ENCODE data around the gene ITGB4. TPM values are rescaled to one million over a fixed set of nuclear protein-coding genes. Genes with fewer than 3 reads are reported as not detected.
"Not testable (repeated sequence)": the region's sequence is repeated elsewhere in the genome, so short reads cannot be mapped to it uniquely, and the experiment has no call there.

The ITGB4 gene
- total RNA-seq, 2 donors from 2014 or later = 18.9 to 26.9 TPM

DNA sequence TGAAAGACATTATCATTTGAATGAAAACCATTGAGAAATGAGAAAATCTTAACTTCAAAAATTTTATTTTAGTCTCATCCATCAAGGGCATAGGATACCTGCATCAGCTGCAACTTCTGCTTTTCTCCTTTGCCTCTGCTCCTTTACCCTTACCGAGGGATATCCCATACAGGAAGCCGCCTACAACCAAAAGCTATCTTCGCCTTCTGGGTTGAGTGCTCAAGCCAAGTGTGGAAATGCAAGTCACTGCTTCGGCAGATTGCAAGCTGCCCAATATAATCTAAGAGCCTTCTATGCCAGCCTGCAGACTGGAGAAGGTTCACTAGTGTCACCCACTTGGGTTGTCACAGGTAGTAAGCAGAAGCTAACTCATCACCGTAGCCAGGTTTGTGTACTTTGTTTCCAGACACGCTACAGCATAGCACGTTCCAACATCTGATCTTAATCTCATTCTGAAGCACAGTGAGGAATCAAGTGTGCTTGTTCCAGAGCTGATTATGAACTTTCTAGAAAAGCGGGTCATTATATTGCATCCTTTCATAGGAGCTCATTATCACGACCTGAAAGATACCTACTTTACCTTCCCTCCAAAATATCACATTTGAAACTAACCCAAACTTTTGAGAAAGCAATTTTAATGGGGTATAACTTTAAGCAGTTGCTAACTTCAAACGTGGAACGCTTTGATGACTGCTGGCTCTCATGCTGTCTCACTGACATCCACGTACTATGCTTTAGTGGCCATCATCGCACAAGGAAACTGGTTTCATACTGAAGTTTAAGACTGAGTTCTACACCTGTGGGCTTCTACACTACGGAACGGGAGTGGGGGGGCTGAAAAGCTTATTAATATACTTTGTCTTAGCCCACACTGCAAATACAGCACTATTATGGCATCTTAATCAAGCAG is 55.4 kb downstream of the ITGB4 start:
- intact Hi-C loops (cut with DNase I) = loop anchor here in 1 of 2 donors (10.0 kb wide), 1 partner anchor 68 kb away; the partner anchor contains the start of gene UNC13D
- ATAC-seq = no peak
- DNase-seq = no peak

DNA sequence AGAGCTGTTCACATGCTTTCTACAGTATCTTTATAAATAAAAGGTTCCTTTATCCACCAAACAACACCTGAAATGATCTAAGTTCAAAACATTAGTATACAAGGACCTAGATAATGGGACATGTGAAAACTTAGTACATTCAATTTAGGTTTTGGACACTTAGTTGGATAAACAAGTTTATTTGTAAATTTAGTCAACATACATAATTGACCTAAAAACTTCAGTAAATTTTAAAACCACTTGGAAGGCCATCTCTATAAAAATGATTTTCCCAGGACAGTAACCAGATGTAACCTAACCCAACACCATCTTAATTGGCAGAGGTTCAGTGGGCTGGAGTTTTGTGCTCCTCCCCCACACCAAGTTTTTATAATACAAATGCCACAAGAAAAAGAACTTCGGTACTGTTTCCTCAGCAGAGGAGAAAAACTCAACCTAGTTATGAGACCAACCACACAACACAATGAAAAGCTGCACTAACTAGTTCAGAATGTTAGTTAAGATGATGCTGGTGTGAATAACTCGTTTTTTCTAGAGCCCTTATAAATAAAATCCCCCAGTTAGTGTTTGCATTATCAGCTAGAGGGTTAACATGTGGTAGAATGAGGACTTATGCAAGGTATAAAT is 56.1 kb downstream of the ITGB4 start:
- intact Hi-C loops (cut with DNase I) = loop anchor here in 1 of 2 donors (10.0 kb wide), 1 partner anchor 67 kb away; the partner anchor contains the start of gene UNC13D
- DNase-seq (no peak), ATAC-seq (no peak)

DNA sequence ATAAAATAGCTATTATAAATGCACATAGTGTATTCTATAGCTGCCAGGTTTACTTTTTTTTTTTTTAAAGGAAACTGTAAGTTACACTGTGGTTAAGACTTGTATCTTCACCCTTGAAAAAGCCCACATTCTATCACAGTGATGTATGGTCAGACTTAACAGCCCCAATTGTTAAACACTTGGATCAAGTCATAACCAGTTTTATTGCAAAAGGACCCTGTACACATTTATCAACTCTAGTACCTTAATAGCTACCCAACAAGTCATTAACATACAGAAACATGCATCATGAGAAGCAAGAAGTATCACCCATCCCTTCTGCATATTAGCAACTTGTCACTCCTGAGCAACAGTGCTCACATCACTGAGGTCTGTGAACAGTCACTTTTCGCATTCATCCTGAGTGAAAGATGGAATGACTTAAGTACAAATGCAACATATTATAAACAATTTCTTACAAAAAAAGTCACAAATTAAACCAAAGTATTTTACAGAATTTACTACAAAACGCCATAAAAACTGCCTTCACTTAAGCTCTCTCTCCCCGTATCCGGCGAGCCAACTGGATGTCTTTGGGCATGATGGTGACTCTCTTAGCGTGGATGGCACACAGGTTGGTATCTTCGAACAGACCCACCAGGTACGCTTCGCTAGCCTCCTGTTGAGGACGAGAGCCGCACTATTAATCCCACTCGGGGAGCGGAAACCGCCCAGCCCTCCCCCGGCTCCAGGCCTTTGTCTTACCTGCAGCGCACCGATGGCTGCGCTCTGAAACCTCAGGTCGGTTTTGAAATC is 57.0 kb downstream of the ITGB4 start:
- intact Hi-C loops (cut with DNase I) = loop anchor here in 1 of 2 donors (10.0 kb wide), 1 partner anchor 67 kb away; the partner anchor contains the start of gene UNC13D
- ATAC-seq, DNase-seq: not testable (repeated sequence)

DNA sequence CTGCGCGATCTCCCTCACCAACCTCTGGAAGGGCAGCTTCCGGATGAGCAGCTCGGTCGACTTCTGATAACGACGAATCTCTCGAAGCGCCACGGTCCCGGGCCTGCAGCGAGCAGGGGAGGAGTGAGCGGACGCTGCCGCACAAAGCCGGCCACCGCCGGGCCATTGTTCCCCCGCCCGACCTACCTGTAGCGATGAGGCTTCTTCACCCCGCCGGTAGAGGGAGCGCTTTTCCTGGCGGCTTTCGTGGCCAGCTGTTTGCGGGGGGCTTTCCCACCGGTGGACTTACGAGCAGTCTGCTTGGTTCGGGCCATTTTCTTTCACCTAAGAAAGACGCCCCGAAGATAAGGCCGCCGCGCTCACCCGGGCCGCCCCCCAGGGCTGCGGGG is 57.6 kb downstream of the ITGB4 start:
- intact Hi-C loops (cut with DNase I) = loop anchor here in 1 of 2 donors (10.0 kb wide), 1 partner anchor 66 kb away; the partner anchor contains the start of gene UNC13D
- DNase-seq (peak; percentile 31), ATAC-seq (peak in 1 of 2 donors; percentile 2)

DNA sequence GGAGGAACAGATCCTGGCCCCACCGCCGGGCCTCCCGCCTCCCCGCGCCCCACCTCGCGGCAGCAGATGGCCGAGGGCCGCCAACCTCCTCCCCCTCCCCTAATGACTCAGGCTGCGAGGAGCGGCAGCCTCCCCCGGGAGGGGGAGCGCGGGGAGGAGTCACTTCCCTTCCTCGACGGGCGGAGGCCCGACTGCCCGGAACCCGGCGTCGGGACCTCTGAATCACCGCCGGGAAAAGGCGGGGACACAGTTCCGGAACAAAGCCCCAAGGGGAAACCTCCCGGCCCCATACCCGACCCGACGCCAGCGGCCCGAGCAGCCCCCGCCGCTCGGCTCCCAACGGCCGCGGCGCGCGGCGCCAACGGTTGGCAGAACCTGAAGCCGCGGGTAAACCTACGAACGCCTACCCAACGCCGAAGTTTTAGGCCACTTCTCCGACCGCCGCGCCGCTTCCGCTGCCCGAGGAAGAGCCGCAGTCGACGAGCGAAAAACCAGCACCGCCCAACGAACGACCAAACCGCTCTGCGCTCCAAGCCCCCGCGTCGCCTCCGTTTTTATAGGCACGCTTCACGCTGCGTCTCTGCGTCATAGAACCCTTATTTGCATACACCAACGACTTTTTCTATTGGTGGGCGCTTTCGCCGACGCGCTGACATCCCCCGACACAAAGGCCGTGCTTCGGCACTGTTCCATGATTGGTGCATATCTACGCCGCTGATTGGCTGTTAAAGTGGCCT is 58.2 kb downstream of the ITGB4 start:
- intact Hi-C loops (cut with DNase I) = loop anchor here in 1 of 2 donors (10.0 kb wide), 1 partner anchor 65 kb away; the partner anchor contains the start of gene UNC13D
- DNase-seq (peak; percentile 97), ATAC-seq (peak; percentile 80 to 87)

DNA sequence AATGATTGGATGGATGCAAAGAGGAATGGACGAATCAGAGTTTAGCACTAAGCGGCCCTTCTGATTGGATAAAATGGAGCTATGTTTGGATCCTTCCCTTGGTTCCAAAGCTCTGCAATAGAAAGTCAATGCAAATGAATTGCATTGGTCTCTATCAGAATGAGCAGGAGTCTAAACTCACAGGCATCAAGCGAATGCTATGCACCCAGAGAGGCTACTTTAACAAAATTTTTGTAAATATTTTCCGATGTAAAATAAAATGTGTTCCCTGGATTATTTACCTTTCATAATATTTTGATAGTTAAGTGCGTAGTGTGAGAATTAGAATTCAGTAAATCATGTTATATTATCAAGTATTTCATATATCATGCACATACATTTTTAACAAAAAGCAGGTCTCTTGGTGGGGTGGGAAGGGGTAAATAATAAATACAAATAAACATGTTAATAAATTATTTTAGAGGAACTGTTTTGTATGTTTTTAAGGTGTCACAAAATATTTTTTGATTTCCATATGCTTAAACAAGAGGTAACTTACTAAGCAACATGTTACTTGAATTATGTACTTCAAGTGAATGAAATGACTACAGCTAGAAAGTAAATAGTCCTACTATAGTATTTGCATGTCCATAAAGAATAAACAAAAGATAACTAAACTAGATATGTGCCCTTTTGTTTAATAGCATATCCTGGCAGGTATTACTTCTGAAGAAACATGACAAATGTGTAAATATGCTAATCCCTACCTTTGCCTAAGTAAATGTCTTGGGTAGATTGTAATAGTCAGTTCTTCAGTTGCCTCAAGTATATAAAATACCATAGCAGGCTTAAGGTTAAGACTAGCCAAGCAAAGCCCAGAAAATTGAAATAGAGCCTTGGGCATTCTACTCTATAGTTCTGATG is 59.0 kb downstream of the ITGB4 start:
- no peak for ATAC-seq
- intact Hi-C loops (cut with DNase I) = loop anchor here in 1 of 2 donors (10.0 kb wide), 1 partner anchor 65 kb away; the partner anchor contains the start of gene UNC13D

DNA sequence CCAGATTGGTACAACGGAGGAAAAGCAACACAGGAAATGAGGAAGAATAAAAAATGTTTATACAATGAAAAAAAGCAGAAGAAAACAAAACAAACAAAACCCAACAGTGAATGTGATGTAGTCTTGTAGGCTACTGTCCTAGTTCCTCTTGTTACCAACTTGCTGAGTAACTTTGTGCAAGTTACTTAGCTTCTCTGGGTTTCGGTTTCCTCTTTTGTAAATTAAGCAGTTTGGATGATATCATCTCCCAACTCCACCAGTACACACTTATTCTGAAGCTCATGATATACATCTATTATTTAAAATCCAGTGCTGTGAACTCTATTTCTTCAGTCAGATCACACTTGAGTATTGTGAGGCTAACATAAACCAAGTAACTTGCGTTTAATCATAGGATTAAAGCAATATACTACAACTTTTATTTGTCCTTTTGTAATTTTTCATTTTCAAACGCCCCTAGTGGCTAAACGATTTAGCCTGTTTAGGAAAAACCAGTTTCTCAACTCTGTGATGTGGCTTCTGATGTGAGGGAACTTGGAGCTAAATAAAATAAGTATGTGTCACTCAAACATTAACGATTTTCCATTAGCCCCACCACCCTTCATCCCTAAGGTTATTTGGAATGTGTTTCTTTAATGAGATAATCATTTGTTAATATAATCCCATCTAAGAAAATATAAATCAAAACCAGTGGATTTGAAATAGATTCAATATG is 62.0 kb downstream of the ITGB4 start:
- DNase-seq = no peak
- intact Hi-C loops (cut with DNase I) = no loop called here
- no peak for ATAC-seq

More for the DNA sequence above, 59.0 kb downstream of the ITGB4 start:
- no peak for DNase-seq

DNA sequence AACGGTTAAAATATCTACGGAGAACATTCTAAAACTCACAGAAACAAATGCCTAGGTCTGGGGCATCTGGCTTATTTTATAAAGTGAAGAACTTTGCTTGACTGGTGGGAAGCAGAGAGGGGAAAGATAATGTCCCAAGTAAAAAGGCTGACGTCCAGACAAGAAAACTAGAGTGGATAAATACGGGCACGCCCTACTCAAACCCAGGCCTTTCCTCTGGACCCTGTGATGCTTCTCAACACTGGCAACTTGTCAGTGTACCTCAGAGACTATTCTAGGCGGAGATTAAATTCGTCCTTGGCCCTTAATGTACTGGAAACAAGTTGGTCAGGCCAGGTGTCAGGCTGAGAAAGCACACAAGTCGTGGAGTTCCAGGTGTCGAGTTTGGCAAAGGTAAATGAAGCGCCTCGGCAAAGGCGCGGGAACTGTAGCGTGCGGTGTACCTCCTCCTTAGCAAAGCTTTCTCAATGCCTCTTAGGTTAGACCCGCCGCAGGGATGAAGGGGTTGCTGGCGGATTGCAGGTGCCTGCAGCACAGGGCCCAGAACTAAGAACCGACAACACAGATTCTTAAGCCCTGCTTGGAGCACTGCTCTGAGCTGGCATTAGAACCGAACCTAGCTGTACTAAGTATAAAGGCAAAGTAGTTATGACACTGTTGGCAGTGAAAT is 62.7 kb downstream of the ITGB4 start:
- peak; percentile 38 for DNase-seq
- intact Hi-C loops (cut with DNase I) = loop anchor here in 1 of 2 donors (2.0 kb wide), 1 partner anchor 71 kb away; the partner anchor contains the start of gene WBP2
- ATAC-seq = peak; percentile 0

DNA sequence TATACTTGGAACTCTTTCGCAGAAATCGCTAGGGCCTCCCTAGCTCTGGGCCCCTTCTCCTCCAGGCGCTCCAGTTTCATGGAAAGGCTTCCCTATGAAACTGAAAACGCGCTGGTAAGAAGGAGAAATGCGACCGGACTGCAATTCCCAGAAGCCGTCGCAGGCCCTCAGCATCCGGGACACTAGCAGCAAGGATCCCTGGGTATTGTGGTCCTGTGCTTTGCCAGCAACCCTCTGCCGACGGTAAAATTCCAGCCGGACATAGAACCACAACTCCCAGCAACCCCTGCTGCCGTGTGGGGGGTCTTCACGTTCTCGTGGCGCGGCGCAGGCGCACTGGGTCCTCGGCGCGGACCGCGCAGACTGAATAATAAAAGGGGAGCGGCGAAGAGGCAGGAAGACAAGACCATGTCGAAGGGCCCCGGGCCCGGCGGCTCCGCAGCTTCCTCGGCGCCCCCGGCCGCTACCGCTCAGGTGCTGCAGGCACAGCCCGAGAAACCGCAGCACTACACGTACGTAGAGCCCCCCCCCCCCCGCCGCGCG is 63.3 kb downstream of the ITGB4 start, which contains the start of gene UNK:
TSS of gene UNK (plus strand) at position 334 of the 543 bp plus-strand sequence. CDS start at position 409, 75 bp downstream.
- intact Hi-C loops (cut with DNase I) = loop anchor here in 1 of 2 donors (2.0 kb wide), 1 partner anchor 70 kb away; the partner anchor contains the start of gene WBP2
- DNase-seq = peak; percentile 97
- peak; percentile 92 to 95 for ATAC-seq

DNA sequence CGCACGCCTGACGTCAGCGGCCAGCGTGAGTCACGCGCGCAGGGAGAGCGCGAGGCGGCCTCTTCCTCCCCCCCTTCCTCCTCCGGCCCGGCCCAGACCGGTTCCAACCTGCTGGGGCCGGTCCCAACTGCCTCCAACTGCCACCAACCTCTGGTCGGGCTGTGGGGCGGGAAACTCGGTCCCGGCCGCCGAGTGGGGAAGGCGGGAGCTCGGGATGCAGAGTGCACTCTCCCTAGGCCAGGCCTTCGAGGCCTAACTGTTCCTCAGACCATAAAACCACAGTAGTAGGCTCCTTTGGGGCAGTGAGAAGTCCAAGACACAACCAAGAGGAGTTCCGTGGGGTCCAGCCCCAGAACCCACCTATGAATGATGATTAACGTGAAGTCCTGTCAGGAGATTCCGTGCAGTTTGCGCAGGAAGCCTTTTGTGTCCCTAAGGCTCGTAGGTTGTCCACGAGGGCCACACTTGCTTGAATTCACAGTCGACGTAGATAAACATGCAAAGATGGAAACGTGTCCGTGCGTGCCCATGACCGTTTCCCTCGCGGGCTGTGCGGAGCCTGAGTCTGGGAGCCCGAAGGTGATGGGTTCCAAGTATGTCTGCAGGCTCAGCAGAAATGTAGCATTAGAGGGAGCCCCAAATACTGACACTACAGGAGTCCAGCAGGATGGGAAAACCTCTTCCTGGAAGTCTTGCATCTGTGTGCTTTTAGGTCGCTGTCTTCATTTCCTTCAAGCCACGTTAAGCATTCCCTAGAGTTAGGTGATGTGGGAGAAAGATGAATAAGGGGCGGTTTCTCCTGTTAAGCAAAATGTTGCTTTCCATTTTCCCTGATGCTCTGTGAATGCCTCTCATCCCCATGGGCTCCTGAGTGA is 64.0 kb downstream of the ITGB4 start:
- ATAC-seq (peak; percentile 94), DNase-seq (peak; percentile 90)
- intact Hi-C loops (cut with DNase I) = loop anchor here in 1 of 2 donors (2.0 kb wide), 1 partner anchor 70 kb away; the partner anchor contains the start of gene WBP2

DNA sequence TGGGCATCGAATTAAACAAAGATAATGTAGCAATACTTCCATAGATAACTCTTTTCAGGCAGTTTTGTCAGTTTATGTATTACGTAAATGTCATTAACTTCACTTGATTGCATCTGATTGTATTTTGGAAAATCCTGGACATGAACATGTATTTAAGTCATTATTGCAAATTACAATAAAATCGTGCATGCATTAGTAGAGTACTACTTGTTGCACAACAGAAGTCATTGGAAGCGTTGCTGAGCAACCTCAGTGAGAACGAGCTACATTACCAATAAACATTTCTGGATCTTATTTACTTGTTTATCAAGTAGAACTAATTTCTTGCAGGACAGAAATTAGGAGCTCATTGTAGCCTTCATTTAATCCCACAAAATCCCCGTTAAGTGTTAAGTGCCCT is 70.0 kb downstream of the ITGB4 start:
- intact Hi-C loops (cut with DNase I) = no loop called here
- DNase-seq = no peak
- ATAC-seq = no peak

DNA sequence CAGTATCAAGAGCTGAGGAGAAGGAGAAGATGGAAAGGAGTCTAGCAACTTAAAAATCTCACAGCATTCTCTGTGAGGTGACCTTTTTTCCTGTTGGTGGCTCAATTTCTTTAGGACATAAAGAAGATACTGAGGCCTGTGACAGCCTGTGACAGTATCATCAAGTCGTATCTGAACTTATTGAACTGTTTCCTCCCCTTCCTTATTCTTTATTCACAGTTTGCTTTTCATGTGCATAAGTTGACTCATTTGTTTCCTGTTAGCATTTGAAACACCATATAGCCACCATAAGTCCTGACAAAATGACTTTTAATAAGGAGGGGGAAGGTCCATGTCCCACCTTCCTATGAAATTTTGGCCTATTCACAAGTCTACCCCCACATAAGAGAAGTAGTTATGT is 72.2 kb downstream of the ITGB4 start:
- intact Hi-C loops (cut with DNase I) = no loop called here
- DNase-seq (no peak), ATAC-seq (no peak)

DNA sequence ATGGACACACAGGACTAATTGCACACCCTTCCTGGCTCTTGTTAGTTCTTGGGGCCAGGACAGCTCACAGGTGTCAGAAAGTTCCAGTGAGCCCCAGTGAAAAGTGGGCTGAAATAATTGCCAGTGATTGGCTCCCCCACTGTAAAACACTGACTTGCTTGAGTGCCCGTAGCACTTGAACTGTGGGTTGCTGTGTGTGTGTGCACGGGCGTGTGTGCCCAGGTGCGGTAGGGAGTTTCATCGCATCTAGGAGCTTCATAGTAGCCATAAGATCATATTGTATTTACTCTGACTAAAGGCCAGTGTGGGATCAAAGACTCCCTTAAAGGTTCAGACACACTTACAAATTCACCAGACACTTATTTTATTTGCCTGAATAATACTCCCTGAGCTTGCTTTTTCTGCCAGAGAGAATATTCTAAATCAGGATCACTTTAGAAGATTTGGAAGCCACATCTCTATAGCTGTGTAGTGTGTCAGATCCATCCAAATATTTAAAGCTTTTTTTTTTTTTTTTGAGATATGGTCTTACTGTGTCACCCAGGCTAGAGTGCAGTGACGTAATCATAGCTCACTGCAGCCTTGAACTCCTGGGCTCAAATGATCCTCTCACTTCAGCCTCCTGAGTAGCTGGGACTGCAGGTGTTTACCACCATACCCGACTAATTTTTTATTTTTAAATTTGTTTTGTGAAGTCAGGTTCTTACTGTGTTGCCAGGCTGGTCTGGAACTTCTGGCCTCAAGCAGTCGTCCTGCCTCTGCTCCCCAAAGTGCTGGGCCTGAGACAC is 74.8 kb downstream of the ITGB4 start:
- ATAC-seq = no peak
- intact Hi-C loops (cut with DNase I) = no loop called here
- no peak for DNase-seq

DNA sequence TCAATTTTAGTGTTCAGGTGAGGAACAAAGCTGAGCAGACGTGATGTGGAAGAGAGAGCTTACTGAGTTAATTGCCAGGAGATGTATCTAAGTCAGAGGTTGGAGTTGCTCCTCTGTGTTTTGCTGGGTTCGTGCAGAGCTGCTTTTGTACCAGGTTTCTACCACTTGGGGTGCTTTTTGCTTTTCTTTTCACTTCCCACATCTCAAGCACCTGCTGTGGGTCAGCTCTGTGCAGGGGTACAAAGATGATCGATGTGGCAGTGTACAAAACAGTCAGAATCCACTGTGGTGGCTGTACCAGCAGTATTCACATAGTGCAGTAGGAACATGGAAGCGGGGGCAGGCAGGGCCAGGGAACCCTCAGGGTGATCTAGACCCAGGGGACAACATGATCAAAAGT is 78.1 kb downstream of the ITGB4 start:
- no peak for ATAC-seq
- intact Hi-C loops (cut with DNase I) = no loop called here
- DNase-seq = no peak

Measured in left cardiac atrium (tissue), 4 donors.